ENCODE data around the gene TRIP13. TPM values are rescaled to one million over a fixed set of nuclear protein-coding genes. Genes with fewer than 3 reads are reported as not detected.
"Not testable (repeated sequence)": the region's sequence is repeated elsewhere in the genome, so short reads cannot be mapped to it uniquely, and the experiment has no call there.

The TRIP13 gene
- polyA plus RNA-seq, 1 donor from 2014 or later = 1.6 TPM

- Mint-ChIP-seq H3K27me3 (no peaks in the 10 kb centered on the region), H3K27ac (no peak overlapping the region), H3K9me3 (no peaks in the 10 kb centered on the region), H3K4me1 (peaks cover 0 to 2% (median 0%) of the 10 kb centered on the region in 3 donors), H3K36me3 (peaks cover 3% of the 10 kb centered on the region), H3K4me3 (no peak overlapping the region)
Observed at GRCh38 chr5:911601-912000, 18.9 kb downstream of the TRIP13 start.

GRCh38 chr5:912280-913091 lies 19.8 kb downstream of the TRIP13 start:
- no peaks in the 10 kb centered on the region for H3K9me3 Mint-ChIP-seq
- H3K27ac Mint-ChIP-seq = peak overlapping the region in 1 of 3 donors; percentile 87
- H3K36me3 Mint-ChIP-seq = peaks cover 3% of the 10 kb centered on the region
- no peaks in the 10 kb centered on the region for H3K27me3 Mint-ChIP-seq
- H3K4me1 Mint-ChIP-seq = peaks cover 0 to 2% (median 0%) of the 10 kb centered on the region in 3 donors
- H3K4me3 Mint-ChIP-seq = no peak overlapping the region

GRCh38 chr5:914174-914573 lies 21.5 kb downstream of the TRIP13 start:
- peak overlapping the region in 1 of 3 donors; percentile 53 for H3K27ac Mint-ChIP-seq
- peaks cover 3% of the 10 kb centered on the region for H3K36me3 Mint-ChIP-seq
- H3K4me3 Mint-ChIP-seq = no peak overlapping the region
- H3K9me3 Mint-ChIP-seq = no peaks in the 10 kb centered on the region
- no peaks in the 10 kb centered on the region for H3K27me3 Mint-ChIP-seq
- H3K4me1 Mint-ChIP-seq = peaks cover 0 to 2% (median 0%) of the 10 kb centered on the region in 3 donors

GRCh38 chr5:914612-915011 lies 21.9 kb downstream of the TRIP13 start:
- peaks cover 0 to 2% (median 0%) of the 10 kb centered on the region in 3 donors for H3K4me1 Mint-ChIP-seq
- peak overlapping the region in 1 of 3 donors; percentile 53 for H3K27ac Mint-ChIP-seq
- no peaks in the 10 kb centered on the region for H3K27me3 Mint-ChIP-seq
- no peaks in the 10 kb centered on the region for H3K9me3 Mint-ChIP-seq
- H3K4me3 Mint-ChIP-seq = no peak overlapping the region
- peaks cover 3% of the 10 kb centered on the region for H3K36me3 Mint-ChIP-seq

- H3K36me3 Mint-ChIP-seq, H3K27me3 Mint-ChIP-seq, H3K9me3 Mint-ChIP-seq, H3K27ac Mint-ChIP-seq, H3K4me1 Mint-ChIP-seq, H3K4me3 Mint-ChIP-seq: not testable (repeated sequence)
Observed at GRCh38 chr5:915346-915745, 22.7 kb downstream of the TRIP13 start.

GRCh38 chr5:915946-916345 lies 23.3 kb downstream of the TRIP13 start:
- H3K27me3 Mint-ChIP-seq = no peaks in the 10 kb centered on the region
- H3K27ac Mint-ChIP-seq = no peak overlapping the region
- H3K36me3 Mint-ChIP-seq = peaks cover 3% of the 10 kb centered on the region
- no peak overlapping the region for H3K4me3 Mint-ChIP-seq
- H3K9me3 Mint-ChIP-seq = no peaks in the 10 kb centered on the region
- H3K4me1 Mint-ChIP-seq = peaks cover 0 to 2% (median 0%) of the 10 kb centered on the region in 3 donors

GRCh38 chr5:916441-917293 lies 24.0 kb downstream of the TRIP13 start:
- H3K4me3 Mint-ChIP-seq = no peak overlapping the region
- peaks cover 3% of the 10 kb centered on the region for H3K36me3 Mint-ChIP-seq
- H3K9me3 Mint-ChIP-seq = no peaks in the 10 kb centered on the region
- no peaks in the 10 kb centered on the region for H3K27me3 Mint-ChIP-seq
- peaks cover 0 to 2% (median 0%) of the 10 kb centered on the region in 3 donors for H3K4me1 Mint-ChIP-seq
- H3K27ac Mint-ChIP-seq = no peak overlapping the region

GRCh38 chr5:918717-919116 lies 26.0 kb downstream of the TRIP13 start:
- not testable (repeated sequence) for H3K36me3 Mint-ChIP-seq, H3K27me3 Mint-ChIP-seq, H3K4me3 Mint-ChIP-seq, H3K4me1 Mint-ChIP-seq, H3K27ac Mint-ChIP-seq, H3K9me3 Mint-ChIP-seq

GRCh38 chr5:919356-920000 lies 26.8 kb downstream of the TRIP13 start:
- peaks cover 0 to 3% (median 0%) of the 10 kb centered on the region in 3 donors for H3K4me1 Mint-ChIP-seq
- no peaks in the 10 kb centered on the region for H3K27me3 Mint-ChIP-seq
- H3K4me3 Mint-ChIP-seq = no peak overlapping the region
- H3K27ac Mint-ChIP-seq = no peak overlapping the region
- no peaks in the 10 kb centered on the region for H3K9me3 Mint-ChIP-seq
- peaks cover 2% of the 10 kb centered on the region for H3K36me3 Mint-ChIP-seq

- Mint-ChIP-seq H3K27ac (no peak overlapping the region), H3K27me3 (no peaks in the 10 kb centered on the region), H3K4me1 (peaks cover 0 to 3% (median 0%) of the 10 kb centered on the region in 3 donors), H3K4me3 (no peak overlapping the region), H3K36me3 (peaks cover 2% of the 10 kb centered on the region), H3K9me3 (no peaks in the 10 kb centered on the region)
Observed at GRCh38 chr5:920321-920720, 27.6 kb downstream of the TRIP13 start.

- peaks cover 8% of the 10 kb centered on the region for H3K27me3 Mint-ChIP-seq
- H3K27ac Mint-ChIP-seq = no peak overlapping the region
- no peak overlapping the region for H3K4me3 Mint-ChIP-seq
- peaks cover 0 to 3% (median 0%) of the 10 kb centered on the region in 3 donors for H3K4me1 Mint-ChIP-seq
- peaks cover 2% of the 10 kb centered on the region for H3K36me3 Mint-ChIP-seq
- no peaks in the 10 kb centered on the region for H3K9me3 Mint-ChIP-seq
Observed at GRCh38 chr5:921456-922435, 29.1 kb downstream of the TRIP13 start.

GRCh38 chr5:922436-923280 lies 30.0 kb downstream of the TRIP13 start:
- H3K9me3 Mint-ChIP-seq = no peaks in the 10 kb centered on the region
- peaks cover 11% of the 10 kb centered on the region for H3K27me3 Mint-ChIP-seq
- H3K27ac Mint-ChIP-seq = no peak overlapping the region
- H3K4me1 Mint-ChIP-seq = peaks cover 1 to 3% (median 3%) of the 10 kb centered on the region in 3 donors
- peaks cover 2% of the 10 kb centered on the region for H3K36me3 Mint-ChIP-seq
- no peak overlapping the region for H3K4me3 Mint-ChIP-seq

GRCh38 chr5:923281-923873 lies 30.7 kb downstream of the TRIP13 start:
- Mint-ChIP-seq H3K4me3 (no peak overlapping the region), H3K9me3 (no peaks in the 10 kb centered on the region), H3K27ac (peak overlapping the region in 1 of 3 donors; percentile 36), H3K36me3 (peaks cover 2% of the 10 kb centered on the region), H3K4me1 (peaks cover 2 to 3% (median 3%) of the 10 kb centered on the region in 3 donors), H3K27me3 (peaks cover 16% of the 10 kb centered on the region)

All from IgD-negative memory B cell (primary cell).